Endothelial cell of umbilical vein (primary cell): ENCODE data around the gene HES3. TPM values are rescaled to one million over a fixed set of nuclear protein-coding genes. Genes with fewer than 3 reads are reported as not detected.

ENCODE experiments used
- BruUV-seq: library from RNA; stranded (reverse); fragments of 400-500 nt; replicated peaks from 2 replicates; lab custom pipeline; 2021; lab: Mats Ljungman, UMichigan
- CTCF ChIA-PET: fragments of 300-600, 350-600 bp; sonication (Branson Sonifier 250); formaldehyde crosslinking; loops from one replicate; lab custom pipeline; 2021; ENCODE audit warnings: antibody characterized with exemption, inconsistent platforms; lab: Charles Lee
- POLR2A ChIA-PET: fragments of 300-600, 350-600 bp; sonication (Branson Sonifier 250); formaldehyde crosslinking; loops from one replicate; lab custom pipeline; 2021; ENCODE audit warnings: antibody characterized with exemption, inconsistent platforms; lab: Charles Lee
- DNase-seq: peaks from one replicate; pipeline ENCODE4 v3.0.0-alpha.2; 2011; ENCODE audit warnings: low read depth, low spot score
- FAIRE-seq: peaks from 2 replicates; lab custom pipeline; 2011; peaks lifted over from hg19 to GRCh38; lab: Jason Lieb, UNC
- H2AFZ ChIP-seq: 2 replicates; pipeline ENCODE4 v1.6.0; 2012; ENCODE audit warnings: low read depth, low read length, control low read depth, inconsistent platforms
- H3K27ac ChIP-seq: 2 replicates; pipeline ENCODE4 v1.5.1; 2011; ENCODE audit warnings: low read depth, mild to moderate bottlenecking, control low read depth, low read length, moderate library complexity; ENCODE audit not compliant: insufficient read depth
- H3K27me3 ChIP-seq, 2 experiments: 2 replicates each; pipeline versions ENCODE4 v1.6.0 to v1.6.1; 2011; ENCODE audit warnings: low read length in 2 of 2, mixed read lengths in 1 of 2; ENCODE audit not compliant: control insufficient read depth in 2 of 2, insufficient read depth in 2 of 2
- H3K36me3 ChIP-seq, 2 experiments: 2 replicates in 1 of 2; 3 replicates in 1 of 2; pipeline ENCODE4 v1.5.1; 2011; ENCODE audit warnings: low read length in 2 of 2, mild to moderate bottlenecking in 1 of 2, moderate library complexity in 1 of 2; ENCODE audit not compliant: control insufficient read depth in 2 of 2, insufficient read depth in 2 of 2; ENCODE audit errors: extremely low read depth in 1 of 2
- H3K4me1 ChIP-seq: 3 replicates; pipeline ENCODE4 v1.5.1; 2011; ENCODE audit warnings: mild to moderate bottlenecking, low read length; ENCODE audit not compliant: control insufficient read depth, insufficient read depth; ENCODE audit errors: extremely low read depth
- H3K4me2 ChIP-seq: 2 replicates; pipeline ENCODE4 v1.6.1; 2011; ENCODE audit warnings: low read length, control low read depth, mixed read lengths; ENCODE audit not compliant: insufficient read depth
- H3K4me3 ChIP-seq, 3 experiments: fragments of 200-600 bp in 1 of 3; sonication (generic), shearing (Covaris generic) in 1 of 3; replicated peaks in 1 of 3; 2 replicates each; pipeline ENCODE4 v1.5.1; 2011 to 2016; ENCODE audit warnings: control low read depth in 3 of 3, low read length in 3 of 3, mild to moderate bottlenecking in 2 of 3, inconsistent platforms in 1 of 3, low read depth in 1 of 3, moderate library complexity in 1 of 3; ENCODE audit not compliant: insufficient read depth in 1 of 3
- H3K79me2 ChIP-seq: 2 replicates; pipeline ENCODE4 v1.6.0; 2012; ENCODE audit warnings: low read length, inconsistent platforms; ENCODE audit not compliant: control insufficient read depth, insufficient read depth
- H3K9ac ChIP-seq: replicated peaks from 2 replicates; pipeline ENCODE3; 2011; ENCODE audit warnings: low read length, control low read depth; ENCODE audit not compliant: insufficient read depth; ENCODE audit errors: extremely low read depth
- H3K9me1 ChIP-seq: replicated peaks from 3 replicates; pipeline ENCODE4 v1.6.0; 2011; ENCODE audit warnings: mild to moderate bottlenecking, low read length; ENCODE audit not compliant: control insufficient read depth, insufficient read depth; ENCODE audit errors: extremely low read depth
- H3K9me3 ChIP-seq: replicated peaks from 2 replicates; pipeline ENCODE4 v1.5.1; 2012; ENCODE audit warnings: low read length, inconsistent platforms; ENCODE audit not compliant: control insufficient read depth, insufficient read depth
- H4K20me1 ChIP-seq: replicated peaks from 2 replicates; pipeline ENCODE3; 2011; ENCODE audit warnings: mild to moderate bottlenecking, low read length; ENCODE audit not compliant: control insufficient read depth, insufficient read depth; ENCODE audit errors: extremely low read depth
- EZH2 ChIP-seq: IDR thresholded peaks from 2 replicates; pipeline ENCODE4 v1.6.1; 2012; ENCODE audit warnings: borderline replicate concordance, low read depth, mild to moderate bottlenecking, moderate library complexity, low read length, inconsistent platforms; ENCODE audit not compliant: severe bottlenecking
- FOS ChIP-seq: IDR thresholded peaks from 2 replicates; pipeline ENCODE4 v1.6.1; 2011; ENCODE audit warnings: mild to moderate bottlenecking, low read length, moderate library complexity, borderline replicate concordance; ENCODE audit not compliant: insufficient read depth
- GATA2 ChIP-seq: IDR thresholded peaks from 2 replicates; pipeline ENCODE4 v1.7.0; 2011; ENCODE audit warnings: low read depth, mild to moderate bottlenecking, moderate library complexity, mixed read lengths, low read length; ENCODE audit not compliant: insufficient read length, insufficient read depth
- JUN ChIP-seq: IDR thresholded peaks from 2 replicates; pipeline ENCODE4 v1.6.1; 2011; ENCODE audit warnings: borderline replicate concordance, low read depth; ENCODE audit not compliant: insufficient read length, insufficient read depth
- MYC ChIP-seq: IDR thresholded peaks from one replicate; pipeline ENCODE4 v1.6.1; 2011; ENCODE audit warnings: mild to moderate bottlenecking, low read depth, low read length
- POLR2A ChIP-seq: IDR thresholded peaks from 2 replicates; pipeline ENCODE4 v1.6.1; 2012; ENCODE audit warnings: low read depth, mild to moderate bottlenecking, control low read depth, low read length
- POLR2AphosphoS5 ChIP-seq: IDR thresholded peaks from 2 replicates; pipeline ENCODE4 v1.6.1; 2012; ENCODE audit warnings: low read depth, mild to moderate bottlenecking, control low read depth, low read length, moderate library complexity; ENCODE audit not compliant: insufficient read depth
- dilution Hi-C: fragments of 300-500 bp; cut with MboI; formaldehyde crosslinking; loops from one replicate; pipeline ENCODE4 v1.15.0; 2019; ENCODE audit warnings: low sequenced_read_pairs; ENCODE audit not compliant: extremely low pct_ligation_motif_present
- intact Hi-C: fragments of 100-400 bp; cut with micrococcal nuclease; formaldehyde crosslinking; loops from one replicate; pipeline ENCODE4 v1.10.0; 2022
- polyA plus RNA-seq, 4 experiments: library from polyadenylated mRNA; depleted of rRNA in 3 of 4; stranded (reverse) in 3 of 4; unstranded in 1 of 4; fragments of >200 nt; gene quantifications; 2 replicates each; pipeline versions ENCODE4 v1.2.1 to v1.2.3, GENCODE V29; 2011 to 2012; ENCODE audit warnings: missing spikeins in 1 of 4
- total RNA-seq: library from RNA; stranded (reverse); gene quantifications from 2 replicates; pipeline ENCODE4 v1.2.3, GENCODE V29; 2021
- TF ChIP-seq, protein P1 (sequence below): IDR thresholded peaks from 2 replicates; pipeline ENCODE4 v1.6.1; 2011; ENCODE audit not compliant: insufficient read depth, insufficient read length
- TF ChIP-seq, protein P2 (sequence below), 2 donors: IDR thresholded peaks; 1 replicate in 1 of 2; 2 replicates in 1 of 2; pipeline ENCODE4 v1.5.1; 2011; ENCODE audit warnings: low read length in 2 of 2, mild to moderate bottlenecking in 2 of 2, moderate library complexity in 2 of 2, control low read depth in 1 of 2, inconsistent platforms in 1 of 2, low read depth in 1 of 2; ENCODE audit not compliant: insufficient read depth in 1 of 2; ENCODE audit errors: extremely low read depth in 1 of 2

Gene HES3
- total and polyA plus RNA-seq, 2 donors (not counting 3 experiments of a cell fraction or from before 2014, with no cell fraction given), result not detected

DNA sequence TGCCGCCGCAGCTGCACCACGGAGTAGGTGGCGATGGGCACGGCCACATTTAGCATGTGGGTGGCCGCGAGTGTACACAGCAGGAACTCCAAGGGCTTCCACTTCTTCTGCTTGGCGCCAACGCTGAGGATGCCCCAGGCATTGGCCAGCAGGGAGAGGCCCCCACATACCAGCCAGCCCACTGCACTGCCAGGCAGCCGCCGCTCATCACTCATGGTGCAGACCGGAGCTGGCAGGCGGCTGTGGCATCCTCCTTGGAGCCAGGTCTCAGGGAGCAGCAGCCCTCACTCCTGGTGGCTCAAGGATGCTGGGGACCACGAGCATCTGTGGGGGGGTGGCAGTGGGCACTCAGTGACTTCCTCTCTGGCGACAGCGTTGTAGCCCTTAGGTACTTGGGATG, 10.7 kb downstream of the HES3 start:
- FAIRE-seq (no peak), DNase-seq (no peak)
- H3K79me2 ChIP-seq, result no peaks in the 10 kb centered on the region
- H3K9me3 ChIP-seq, result no peaks in the 10 kb centered on the region
- no peak overlapping the region for H3K9ac ChIP-seq
- ChIA-PET POLR2A (interaction anchor here (0.5 kb wide), 1 partner anchor 139 kb away, joined by 4 read pairs; no protein-coding TSS in a partner anchor), CTCF (interaction anchor here (0.7 to 2.1 kb wide), 2 partner anchors 8 to 168 kb away, joined by 3 to 10 read pairs; no protein-coding TSS in a partner anchor)
- no TSS peak for BruUV-seq
- H3K27me3 ChIP-seq, result peaks cover 3 to 6% of the 10 kb centered on the region in 2 experiments
- intact Hi-C loops (no loop called here), dilution Hi-C loops (no loop called here)
- H3K27ac ChIP-seq, result no peak overlapping the region
- H3K4me2 ChIP-seq, result no peak overlapping the region
- H3K4me3 ChIP-seq, result no peak overlapping the region
- no peaks in the 10 kb centered on the region for H3K4me1 ChIP-seq
- H3K36me3 ChIP-seq, result no peaks in the 10 kb centered on the region
- no peak overlapping the region for H2AFZ ChIP-seq
- TF ChIP-seq, protein P1, sequence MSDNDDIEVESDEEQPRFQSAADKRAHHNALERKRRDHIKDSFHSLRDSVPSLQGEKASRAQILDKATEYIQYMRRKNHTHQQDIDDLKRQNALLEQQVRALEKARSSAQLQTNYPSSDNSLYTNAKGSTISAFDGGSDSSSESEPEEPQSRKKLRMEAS, result no peak
- no peak for TF ChIP-seq MYC
- TF ChIP-seq FOS, result no peak
- TF ChIP-seq POLR2AphosphoS5, result no peak
- TF ChIP-seq GATA2, result no peak
- TF ChIP-seq JUN, result no peak
- TF ChIP-seq POLR2A, result no peak
- TF ChIP-seq, protein P2, sequence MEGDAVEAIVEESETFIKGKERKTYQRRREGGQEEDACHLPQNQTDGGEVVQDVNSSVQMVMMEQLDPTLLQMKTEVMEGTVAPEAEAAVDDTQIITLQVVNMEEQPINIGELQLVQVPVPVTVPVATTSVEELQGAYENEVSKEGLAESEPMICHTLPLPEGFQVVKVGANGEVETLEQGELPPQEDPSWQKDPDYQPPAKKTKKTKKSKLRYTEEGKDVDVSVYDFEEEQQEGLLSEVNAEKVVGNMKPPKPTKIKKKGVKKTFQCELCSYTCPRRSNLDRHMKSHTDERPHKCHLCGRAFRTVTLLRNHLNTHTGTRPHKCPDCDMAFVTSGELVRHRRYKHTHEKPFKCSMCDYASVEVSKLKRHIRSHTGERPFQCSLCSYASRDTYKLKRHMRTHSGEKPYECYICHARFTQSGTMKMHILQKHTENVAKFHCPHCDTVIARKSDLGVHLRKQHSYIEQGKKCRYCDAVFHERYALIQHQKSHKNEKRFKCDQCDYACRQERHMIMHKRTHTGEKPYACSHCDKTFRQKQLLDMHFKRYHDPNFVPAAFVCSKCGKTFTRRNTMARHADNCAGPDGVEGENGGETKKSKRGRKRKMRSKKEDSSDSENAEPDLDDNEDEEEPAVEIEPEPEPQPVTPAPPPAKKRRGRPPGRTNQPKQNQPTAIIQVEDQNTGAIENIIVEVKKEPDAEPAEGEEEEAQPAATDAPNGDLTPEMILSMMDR (IDR thresholded peaks at IDR 0.05; ENCODE audit: extremely low read depth in 1 of 2, insufficient read depth in 1 of 2, low read depth in 1 of 2, low read length in 2 of 2), result no peak
- TF ChIP-seq EZH2, result no peak
- H4K20me1 ChIP-seq, result no peaks in the 10 kb centered on the region
- H3K9me1 ChIP-seq, result no peaks in the 10 kb centered on the region
